HUES48 (cell line): ENCODE results near the gene PGM2L1.

Experiments used
- H3K27ac ChIP-seq: one replicate; pipeline ENCODE4 v1.7.0; 2013; ENCODE audit warnings: low read depth, low read length, inconsistent platforms
- H3K27me3 ChIP-seq: 2 replicates; pipeline ENCODE4 v1.6.1; 2013; ENCODE audit warnings: mild to moderate bottlenecking, low read length; ENCODE audit not compliant: control insufficient read depth, insufficient read depth
- H3K36me3 ChIP-seq: 2 replicates; pipeline ENCODE4 v1.6.1; 2013; ENCODE audit warnings: low read length; ENCODE audit not compliant: control insufficient read depth, insufficient read depth
- H3K4me1 ChIP-seq: 2 replicates; pipeline ENCODE4 v1.6.1; 2013; ENCODE audit warnings: mild to moderate bottlenecking, low read length; ENCODE audit not compliant: control insufficient read depth, insufficient read depth
- H3K4me3 ChIP-seq: 2 replicates; pipeline ENCODE4 v1.5.1; 2013; ENCODE audit warnings: mild to moderate bottlenecking, low read depth, low read length
- H3K9ac ChIP-seq: 2 replicates; pipeline ENCODE4 v1.6.1; 2013; ENCODE audit warnings: mild to moderate bottlenecking, low read depth, low read length, moderate library complexity
- H3K9me3 ChIP-seq: 2 replicates; pipeline ENCODE4 v1.6.1; 2013; ENCODE audit warnings: low read length; ENCODE audit not compliant: control insufficient read depth, insufficient read depth

Gene PGM2L1

GRCh38 chr11:74319139-74319816, 79.0 kb downstream of the PGM2L1 start:
- Histone ChIP-seq H3K27me3 (no peaks in the 10 kb centered on the region), H3K4me1 (no peaks in the 10 kb centered on the region), H3K9ac (no peak overlapping the region), H3K36me3 (no peaks in the 10 kb centered on the region), H3K4me3 (no peak overlapping the region), H3K9me3 (no peaks in the 10 kb centered on the region; the same call in 1 of the 2 replicates), H3K27ac (no peak overlapping the region)

GRCh38 chr11:74318241-74318932, 79.8 kb downstream of the PGM2L1 start:
- Histone ChIP-seq H3K4me3 (no peak overlapping the region), H3K9me3 (no peaks in the 10 kb centered on the region; the same call in 1 of the 2 replicates), H3K4me1 (no peaks in the 10 kb centered on the region), H3K9ac (no peak overlapping the region), H3K27ac (no peak overlapping the region), H3K27me3 (peaks cover 1% of the 10 kb centered on the region), H3K36me3 (no peaks in the 10 kb centered on the region)

- H3K27me3 ChIP-seq: peaks cover 16% of the 10 kb centered on the region
- H3K36me3 ChIP-seq: no peaks in the 10 kb centered on the region
- H3K9ac ChIP-seq: no peak overlapping the region
- H3K4me1 ChIP-seq: no peaks in the 10 kb centered on the region
- no peaks in the 10 kb centered on the region; the same call in 1 of the 2 replicates for H3K9me3 ChIP-seq
- H3K4me3 ChIP-seq: no peak overlapping the region
- H3K27ac ChIP-seq: no peak overlapping the region
Measured at GRCh38 chr11:74316772-74317505, 81.3 kb downstream of the PGM2L1 start.

GRCh38 chr11:74312326-74312725, 85.9 kb downstream of the PGM2L1 start:
- H3K4me1 ChIP-seq: no peaks in the 10 kb centered on the region
- no peaks in the 10 kb centered on the region; the same call in 1 of the 2 replicates for H3K9me3 ChIP-seq
- H3K27me3 ChIP-seq: peaks cover 41% of the 10 kb centered on the region
- no peak overlapping the region for H3K4me3 ChIP-seq
- H3K9ac ChIP-seq: no peak overlapping the region
- H3K36me3 ChIP-seq: no peaks in the 10 kb centered on the region
- H3K27ac ChIP-seq: no peak overlapping the region

GRCh38 chr11:74311352-74311926, 86.8 kb downstream of the PGM2L1 start, which contains the start of gene P4HA3:
Gene P4HA3 (minus strand): TSS chr11:74311640. CDS start chr11:74311611, 29 bp downstream.
- H3K27ac ChIP-seq: no peak within 1 kb of the TSS
- no peaks in the 10 kb centered on the region for H3K4me1 ChIP-seq
- H3K4me3 ChIP-seq: peak within 1 kb of the TSS; percentile 58
- peaks cover 41% of the 10 kb centered on the region for H3K27me3 ChIP-seq
- no peaks in the 10 kb centered on the region for H3K36me3 ChIP-seq
- no peak within 1 kb of the TSS for H3K9ac ChIP-seq
- H3K9me3 ChIP-seq: no peaks in the 10 kb centered on the region; the same call in 1 of the 2 replicates

- Histone ChIP-seq H3K27me3 (peaks cover 41% of the 10 kb centered on the region), H3K9ac (no peak overlapping the region), H3K9me3 (no peaks in the 10 kb centered on the region), H3K4me3 (peak overlapping the region; percentile 58), H3K36me3 (no peaks in the 10 kb centered on the region), H3K27ac (no peak overlapping the region), H3K4me1 (no peaks in the 10 kb centered on the region)
Measured at GRCh38 chr11:74310857-74311256, 87.4 kb downstream of the PGM2L1 start.

GRCh38 chr11:74307434-74307833, 90.8 kb downstream of the PGM2L1 start:
- Histone ChIP-seq H3K4me3 (no peak overlapping the region), H3K9ac (no peak overlapping the region), H3K4me1 (no peaks in the 10 kb centered on the region), H3K27ac (no peak overlapping the region), H3K9me3 (no peaks in the 10 kb centered on the region), H3K27me3 (peaks cover 30% of the 10 kb centered on the region), H3K36me3 (no peaks in the 10 kb centered on the region)

- Histone ChIP-seq H3K9ac (no peak overlapping the region), H3K9me3 (no peaks in the 10 kb centered on the region), H3K36me3 (no peaks in the 10 kb centered on the region), H3K4me1 (no peaks in the 10 kb centered on the region), H3K27ac (no peak overlapping the region), H3K27me3 (peaks cover 22% of the 10 kb centered on the region), H3K4me3 (no peak overlapping the region)
Measured at GRCh38 chr11:74306435-74307175, 91.6 kb downstream of the PGM2L1 start.

GRCh38 chr11:74299015-74299414, 99.2 kb downstream of the PGM2L1 start:
- no peak overlapping the region for H3K9ac ChIP-seq
- no peaks in the 10 kb centered on the region for H3K4me1 ChIP-seq
- H3K27ac ChIP-seq: no peak overlapping the region
- 0 out of 2 replicates have a peak, but pooled peaks cover 2% of the 10 kb centered on the region for H3K9me3 ChIP-seq
- no peak overlapping the region for H3K4me3 ChIP-seq
- no peaks in the 10 kb centered on the region for H3K27me3 ChIP-seq
- H3K36me3 ChIP-seq: no peaks in the 10 kb centered on the region

- Histone ChIP-seq H3K9me3 (0 out of 2 replicates have a peak, but pooled peaks cover 2% of the 10 kb centered on the region), H3K27me3 (no peaks in the 10 kb centered on the region), H3K9ac (no peak overlapping the region), H3K36me3 (no peaks in the 10 kb centered on the region), H3K4me3 (no peak overlapping the region), H3K4me1 (no peaks in the 10 kb centered on the region), H3K27ac (no peak overlapping the region)
Measured at GRCh38 chr11:74297484-74297883, 100.7 kb downstream of the PGM2L1 start.
